ENCODE data around the gene NKPD1. TPM values are rescaled to one million over a fixed set of nuclear protein-coding genes. Genes with fewer than 3 reads are reported as not detected.

NKPD1 gene
- total RNA-seq, 1 donor from 2014 or later = 0.67 TPM

DNA sequence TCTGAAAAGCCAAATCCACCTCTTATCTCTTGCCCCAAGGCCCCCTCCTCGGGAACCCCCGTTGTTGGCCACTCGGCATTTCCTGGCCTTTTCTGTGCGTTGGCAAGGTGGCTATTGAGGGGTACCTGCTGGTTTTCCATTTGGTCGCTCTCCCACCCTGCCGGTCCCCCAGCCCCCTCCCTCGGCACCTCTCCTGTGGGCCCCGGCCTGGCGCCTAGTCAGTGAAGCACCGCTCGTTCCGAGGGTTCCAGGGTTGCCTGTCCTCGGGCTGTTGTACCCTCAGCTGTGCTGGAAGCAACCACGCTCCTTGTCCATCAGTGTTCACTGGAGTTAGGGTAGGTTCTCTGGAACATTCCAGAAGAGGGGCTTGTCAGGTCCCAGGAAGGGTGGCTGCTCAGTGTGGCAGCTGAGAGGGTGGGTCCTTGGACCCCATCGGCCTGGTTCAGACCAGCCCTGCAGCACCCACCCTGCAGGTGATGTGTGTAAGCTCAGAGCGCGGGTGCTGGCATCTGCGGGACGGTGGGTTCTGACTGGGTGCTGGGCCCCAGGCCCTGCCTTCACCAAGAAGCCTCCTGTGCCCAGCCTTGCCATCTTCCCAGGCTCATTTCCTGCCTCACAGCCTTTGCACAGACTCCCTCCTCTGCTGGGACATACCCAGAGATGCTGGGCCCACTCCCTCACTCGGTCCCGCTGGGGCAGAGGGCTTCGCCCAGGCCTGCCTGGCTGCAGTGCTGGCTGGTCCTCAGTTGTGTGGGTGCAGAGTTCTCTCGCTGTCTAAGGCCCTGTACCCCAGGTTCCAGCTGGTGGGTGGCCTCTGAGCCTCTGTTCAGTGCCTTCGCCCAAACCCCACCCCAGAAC is 21.3 kb downstream of the NKPD1 start:
- H3K9me3 Mint-ChIP-seq (ENCODE audit: unreplicated experiment) = no peaks in the 10 kb centered on the region
- H3K36me3 Mint-ChIP-seq (ENCODE audit: low read depth, unreplicated experiment) = peaks cover 18% of the 10 kb centered on the region
- H3K4me3 Mint-ChIP-seq (ENCODE audit: unreplicated experiment) = no peak overlapping the region
- no peak overlapping the region for H3K27ac Mint-ChIP-seq (ENCODE audit: unreplicated experiment)
- peaks cover 18% of the 10 kb centered on the region for H3K4me1 Mint-ChIP-seq (ENCODE audit: unreplicated experiment)
- TF ChIP-seq, protein P1, sequence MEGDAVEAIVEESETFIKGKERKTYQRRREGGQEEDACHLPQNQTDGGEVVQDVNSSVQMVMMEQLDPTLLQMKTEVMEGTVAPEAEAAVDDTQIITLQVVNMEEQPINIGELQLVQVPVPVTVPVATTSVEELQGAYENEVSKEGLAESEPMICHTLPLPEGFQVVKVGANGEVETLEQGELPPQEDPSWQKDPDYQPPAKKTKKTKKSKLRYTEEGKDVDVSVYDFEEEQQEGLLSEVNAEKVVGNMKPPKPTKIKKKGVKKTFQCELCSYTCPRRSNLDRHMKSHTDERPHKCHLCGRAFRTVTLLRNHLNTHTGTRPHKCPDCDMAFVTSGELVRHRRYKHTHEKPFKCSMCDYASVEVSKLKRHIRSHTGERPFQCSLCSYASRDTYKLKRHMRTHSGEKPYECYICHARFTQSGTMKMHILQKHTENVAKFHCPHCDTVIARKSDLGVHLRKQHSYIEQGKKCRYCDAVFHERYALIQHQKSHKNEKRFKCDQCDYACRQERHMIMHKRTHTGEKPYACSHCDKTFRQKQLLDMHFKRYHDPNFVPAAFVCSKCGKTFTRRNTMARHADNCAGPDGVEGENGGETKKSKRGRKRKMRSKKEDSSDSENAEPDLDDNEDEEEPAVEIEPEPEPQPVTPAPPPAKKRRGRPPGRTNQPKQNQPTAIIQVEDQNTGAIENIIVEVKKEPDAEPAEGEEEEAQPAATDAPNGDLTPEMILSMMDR (IDR thresholded peaks at IDR 0.05; ENCODE audit: unreplicated experiment) = no peak
- DNase-seq (ENCODE audit: low spot score) = no peak
- H3K27me3 Mint-ChIP-seq (ENCODE audit: unreplicated experiment) = peaks cover 10% of the 10 kb centered on the region

DNA sequence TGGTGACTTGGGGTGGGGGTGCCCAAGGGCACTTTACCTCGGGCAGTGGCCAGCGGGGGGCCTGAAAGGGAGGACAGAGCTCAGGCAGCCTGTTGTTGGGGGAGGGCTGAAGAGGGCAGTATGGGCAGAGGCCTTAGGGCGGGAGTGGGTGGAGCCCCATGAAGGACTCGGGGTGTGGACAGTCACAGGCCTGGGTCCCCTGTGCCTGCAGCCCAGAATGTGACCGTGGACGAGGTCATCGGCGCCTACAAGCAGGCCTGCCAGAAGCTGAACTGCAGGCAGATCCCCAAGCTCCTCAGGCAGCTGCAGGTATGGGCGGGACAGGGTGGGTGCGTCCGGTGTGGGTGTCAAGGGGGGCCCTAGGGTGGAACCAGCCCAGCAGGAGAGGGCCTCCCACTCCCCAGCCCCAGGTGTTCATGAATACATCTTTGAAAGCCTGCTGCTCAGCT is 22.5 kb downstream of the NKPD1 start:
- Mint-ChIP-seq H3K4me3 (ENCODE audit: unreplicated experiment) (no peak overlapping the region), H3K4me1 (ENCODE audit: unreplicated experiment) (peaks cover 21% of the 10 kb centered on the region), H3K9me3 (ENCODE audit: unreplicated experiment) (no peaks in the 10 kb centered on the region), H3K27me3 (ENCODE audit: unreplicated experiment) (peaks cover 10% of the 10 kb centered on the region), H3K27ac (ENCODE audit: unreplicated experiment) (no peak overlapping the region), H3K36me3 (ENCODE audit: low read depth, unreplicated experiment) (peaks cover 18% of the 10 kb centered on the region)
- no peak for DNase-seq (ENCODE audit: low spot score)
- TF ChIP-seq, protein P1 (IDR thresholded peaks at IDR 0.05; ENCODE audit: unreplicated experiment) = no peak

DNA sequence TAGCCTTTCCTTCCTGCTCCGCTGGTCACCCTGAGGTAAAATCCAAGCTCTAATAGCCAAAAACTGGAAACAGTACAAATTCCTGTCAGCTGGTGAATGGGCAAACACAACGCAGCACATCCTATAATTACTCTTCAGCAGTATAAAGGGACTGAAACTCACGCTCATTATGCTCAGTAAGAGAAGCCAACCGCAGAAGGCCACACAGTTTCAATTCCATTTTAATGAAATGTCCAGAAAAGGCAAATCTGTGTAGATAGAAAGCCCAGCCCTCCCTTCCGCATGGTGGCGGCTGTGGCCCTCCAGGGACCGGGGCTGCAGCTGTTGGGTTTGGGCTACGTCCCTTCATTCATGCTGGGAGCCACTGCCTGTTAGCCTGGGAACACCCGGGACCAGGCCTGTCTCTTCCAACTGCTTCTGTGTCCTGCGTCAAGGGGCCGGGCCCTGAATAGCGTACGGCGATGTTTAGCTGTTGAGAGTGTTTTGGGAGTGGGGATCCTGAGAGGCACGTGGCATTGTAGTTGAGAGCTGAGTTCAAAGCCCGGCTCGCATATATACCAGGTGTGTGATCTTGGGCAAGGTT is 23.5 kb downstream of the NKPD1 start:
- DNase-seq (ENCODE audit: low spot score) = no peak
- TF ChIP-seq, protein P1 (IDR thresholded peaks at IDR 0.05; ENCODE audit: unreplicated experiment) = no peak
- H3K4me3 Mint-ChIP-seq (ENCODE audit: unreplicated experiment) = peak overlapping the region; percentile 57
- H3K36me3 Mint-ChIP-seq (ENCODE audit: low read depth, unreplicated experiment) = peaks cover 10% of the 10 kb centered on the region
- peak overlapping the region; percentile 72 for H3K27ac Mint-ChIP-seq (ENCODE audit: unreplicated experiment)
- peaks cover 5% of the 10 kb centered on the region for H3K27me3 Mint-ChIP-seq (ENCODE audit: unreplicated experiment)
- H3K9me3 Mint-ChIP-seq (ENCODE audit: unreplicated experiment) = no peaks in the 10 kb centered on the region
- H3K4me1 Mint-ChIP-seq (ENCODE audit: unreplicated experiment) = peaks cover 21% of the 10 kb centered on the region

DNA sequence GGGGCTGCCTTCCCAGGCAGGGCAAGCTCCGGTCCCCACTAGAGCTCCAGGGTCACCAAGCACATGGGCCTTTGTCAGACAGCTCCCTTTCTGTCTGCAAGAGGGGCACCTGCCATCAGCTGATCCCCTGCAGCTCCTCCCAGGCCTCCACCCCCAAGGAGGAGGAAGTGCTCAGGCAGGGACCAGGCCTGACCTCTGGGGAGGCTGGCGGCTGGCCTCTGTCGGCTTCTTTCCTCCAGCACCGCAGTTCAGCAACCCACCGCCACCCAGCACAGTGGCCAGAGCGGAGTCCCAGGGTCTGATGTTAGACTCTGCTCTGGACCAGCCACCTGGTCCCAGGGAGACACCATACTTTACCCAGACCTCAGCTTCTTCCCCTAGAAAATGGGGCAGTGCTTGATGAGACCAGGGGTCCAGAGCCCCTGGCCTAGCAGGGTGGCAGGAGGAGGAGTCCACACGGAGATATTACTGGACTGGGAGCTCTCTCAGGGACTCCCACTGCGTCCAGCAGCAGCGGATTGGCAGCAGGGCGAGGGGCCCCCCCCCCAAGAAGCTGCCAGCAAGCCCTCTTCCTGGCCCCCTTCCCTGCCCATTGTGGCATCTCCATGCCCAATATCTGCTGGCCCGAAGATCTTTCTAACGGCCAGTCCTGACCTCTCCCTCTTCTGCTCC is 24.1 kb downstream of the NKPD1 start:
- H3K36me3 Mint-ChIP-seq (ENCODE audit: low read depth, unreplicated experiment) = peaks cover 9% of the 10 kb centered on the region
- peak overlapping the region; percentile 64 for H3K27ac Mint-ChIP-seq (ENCODE audit: unreplicated experiment)
- peaks cover 5% of the 10 kb centered on the region for H3K27me3 Mint-ChIP-seq (ENCODE audit: unreplicated experiment)
- TF ChIP-seq, protein P1 (IDR thresholded peaks at IDR 0.05; ENCODE audit: unreplicated experiment) = no peak
- peak overlapping the region; percentile 57 for H3K4me3 Mint-ChIP-seq (ENCODE audit: unreplicated experiment)
- DNase-seq (ENCODE audit: low spot score) = no peak
- no peaks in the 10 kb centered on the region for H3K9me3 Mint-ChIP-seq (ENCODE audit: unreplicated experiment)
- peaks cover 21% of the 10 kb centered on the region for H3K4me1 Mint-ChIP-seq (ENCODE audit: unreplicated experiment)

Measured in endothelial cell (in vitro differentiated cells).